IMR-90 (cell line): Measurements from ENCODE around the gene CDO1. TPM values are rescaled to one million over a fixed set of nuclear protein-coding genes. Genes with fewer than 3 reads are reported as not detected.

ENCODE experiments used
- ATAC-seq: fragments of 200-7000 bp; cut with Tn5 transposase; 2 replicates; pipeline ENCODE4 v1.9.1; 2020; ENCODE audit warnings: low read depth, mild to moderate bottlenecking, moderate library complexity
- BruUV-seq: library from RNA; stranded (reverse); fragments of 400-500 nt; replicated peaks from 2 replicates; lab custom pipeline; 2021; lab: Mats Ljungman, UMichigan
- CTCF ChIA-PET: fragments of 300-600 bp; formaldehyde crosslinking; extraction: SDS; loops from one replicate; lab custom pipeline; 2021; ENCODE audit warnings: antibody characterized with exemption; lab: Yijun Ruan, JAX
- POLR2A ChIA-PET: fragments of 300-600 bp; sonication (Branson Sonifier 250); formaldehyde crosslinking; loops from one replicate; lab custom pipeline; 2022; ENCODE audit warnings: antibody characterized with exemption; ENCODE audit not compliant: unreplicated experiment; lab: Charles Lee
- DNase-seq: peaks from one replicate; pipeline ENCODE4 v3.0.0; 2013
- H2AFZ ChIP-seq: replicated peaks from 2 replicates; pipeline ENCODE3; 2013; ENCODE audit warnings: low read length, mild to moderate bottlenecking; ENCODE audit not compliant: poor library complexity
- H2AK5ac ChIP-seq: 2 replicates; pipeline ENCODE4 v1.6.1; 2013; ENCODE audit warnings: low read depth, low read length, inconsistent platforms
- H2AK9ac ChIP-seq: replicated peaks from 2 replicates; pipeline ENCODE3; 2013; ENCODE audit warnings: mild to moderate bottlenecking, low read depth, low read length, moderate library complexity; ENCODE audit not compliant: poor library complexity
- H2BK120ac ChIP-seq: 2 replicates; pipeline ENCODE4 v1.6.1; 2013; ENCODE audit warnings: low read depth, low read length, inconsistent platforms
- H2BK15ac ChIP-seq: 3 replicates; pipeline ENCODE4 v1.6.1; 2013; ENCODE audit warnings: low read depth, low read length, inconsistent platforms
- H2BK20ac ChIP-seq: 2 replicates; pipeline ENCODE4 v1.6.1; 2013; ENCODE audit warnings: low read depth, mild to moderate bottlenecking, inconsistent platforms, low read length, moderate library complexity
- H2BK5ac ChIP-seq: 2 replicates; pipeline ENCODE4 v1.6.1; 2013; ENCODE audit warnings: mild to moderate bottlenecking, low read depth, low read length, inconsistent platforms; ENCODE audit not compliant: poor library complexity, severe bottlenecking
- H3K14ac ChIP-seq: replicated peaks from 2 replicates; pipeline ENCODE4 v1.6.1; 2013; ENCODE audit warnings: low read depth, low read length, inconsistent platforms
- H3K18ac ChIP-seq: 2 replicates; pipeline ENCODE4 v1.6.1; 2013; ENCODE audit warnings: low read depth, low read length, control low read depth
- H3K23ac ChIP-seq: 2 replicates; pipeline ENCODE4 v1.6.1; 2013; ENCODE audit warnings: low read depth, low read length, inconsistent platforms
- H3K27ac ChIP-seq: 2 replicates; pipeline ENCODE4 v1.5.1; 2013; ENCODE audit warnings: mild to moderate bottlenecking, control low read depth, low read length; ENCODE audit not compliant: insufficient read depth
- H3K27me3 ChIP-seq: 2 replicates; pipeline ENCODE4 v1.6.1; 2013; ENCODE audit warnings: low read length; ENCODE audit not compliant: control insufficient read depth, insufficient read depth
- H3K36me3 ChIP-seq: 2 replicates; pipeline ENCODE4 v1.6.1; 2013; ENCODE audit warnings: low read length, mixed read lengths; ENCODE audit not compliant: control insufficient read depth, insufficient read depth
- H3K4ac ChIP-seq: 2 replicates; pipeline ENCODE4 v1.6.1; 2013; ENCODE audit warnings: low read depth, low read length, inconsistent platforms
- H3K4me1 ChIP-seq: 2 replicates; pipeline ENCODE4 v1.6.1; 2013; ENCODE audit warnings: low read length, mixed read lengths; ENCODE audit not compliant: control insufficient read depth, insufficient read depth
- H3K4me2 ChIP-seq: 2 replicates; pipeline ENCODE4 v1.6.1; 2013; ENCODE audit warnings: low read depth, mild to moderate bottlenecking, control low read depth, low read length, moderate library complexity
- H3K4me3 ChIP-seq: 2 replicates; pipeline ENCODE4 v1.5.1; 2013; ENCODE audit warnings: low read depth, mild to moderate bottlenecking, control low read depth, low read length, moderate library complexity; ENCODE audit not compliant: insufficient read depth
- H3K56ac ChIP-seq: 2 replicates; pipeline ENCODE4 v1.6.1; 2013; ENCODE audit warnings: low read length, inconsistent platforms; ENCODE audit not compliant: insufficient read depth; ENCODE audit errors: extremely low read depth
- H3K79me1 ChIP-seq, 2 experiments: 2 replicates each; pipeline ENCODE4 v1.6.1; 2013; ENCODE audit warnings: low read length in 2 of 2, inconsistent platforms in 1 of 2, low read depth in 1 of 2
- H3K9ac ChIP-seq: 2 replicates; pipeline ENCODE4 v1.6.1; 2013; ENCODE audit warnings: low read depth, low read length, control low read depth
- H3K9me1 ChIP-seq: 2 replicates; pipeline ENCODE4 v1.6.1; 2013; ENCODE audit warnings: low read length, inconsistent platforms; ENCODE audit not compliant: insufficient read depth
- H3K9me3 ChIP-seq: 2 replicates; pipeline ENCODE4 v1.6.1; 2013; ENCODE audit warnings: low read length; ENCODE audit not compliant: control insufficient read depth, insufficient read depth
- H4K20me1 ChIP-seq: 2 replicates; pipeline ENCODE4 v1.6.1; 2013; ENCODE audit warnings: low read length, inconsistent platforms; ENCODE audit not compliant: insufficient read depth
- H4K5ac ChIP-seq: 2 replicates; pipeline ENCODE4 v1.6.1; 2013; ENCODE audit warnings: mild to moderate bottlenecking, low read depth, low read length, control low read depth
- H4K8ac ChIP-seq, 2 experiments: 2 replicates each; pipeline ENCODE4 v1.6.1; 2013; ENCODE audit warnings: low read depth in 2 of 2, low read length in 2 of 2, control low read depth in 1 of 2, inconsistent platforms in 1 of 2
- H4K91ac ChIP-seq: 2 replicates; pipeline ENCODE4 v1.6.1; 2013; ENCODE audit warnings: low read depth, low read length, inconsistent platforms; ENCODE audit not compliant: insufficient read depth
- BHLHE40 ChIP-seq: fragments of 150-350 bp; IDR thresholded peaks from 2 replicates; pipeline ENCODE4 v1.6.1; 2016; ENCODE audit warnings: mild to moderate bottlenecking, low read depth, low read length
- CEBPB ChIP-seq: IDR thresholded peaks from 2 replicates; pipeline ENCODE4 v1.6.1; 2012; ENCODE audit warnings: low read depth, low read length, improper control_type of control experiment
- CHD1 ChIP-seq: IDR thresholded peaks from 2 replicates; pipeline ENCODE4 v1.6.1; 2012; ENCODE audit warnings: low read depth, low read length, improper control_type of control experiment
- CTCF ChIP-seq: conservative IDR thresholded peaks from 2 replicates; pipeline ENCODE4 v1.5.1; 2012; ENCODE audit warnings: mild to moderate bottlenecking, low read depth, low read length, improper control_type of control experiment
- ELK1 ChIP-seq: fragments of 150-350 bp; IDR thresholded peaks from 2 replicates; pipeline ENCODE4 v1.6.1; 2016; ENCODE audit warnings: low read depth, mild to moderate bottlenecking, low read length, moderate library complexity, borderline replicate concordance
- FOS ChIP-seq: fragments of 150-350 bp; IDR thresholded peaks from 2 replicates; pipeline ENCODE4 v1.6.1; 2016; ENCODE audit warnings: low read depth, low read length
- MAFK ChIP-seq: IDR thresholded peaks from 2 replicates; pipeline ENCODE4 v1.6.1; 2012; ENCODE audit warnings: low read depth, low read length, improper control_type of control experiment
- MAZ ChIP-seq: IDR thresholded peaks from 2 replicates; pipeline ENCODE4 v1.6.1; 2012; ENCODE audit warnings: low read depth, mild to moderate bottlenecking, low read length, improper control_type of control experiment, moderate library complexity, borderline replicate concordance
- MXI1 ChIP-seq: IDR thresholded peaks from 2 replicates; pipeline ENCODE4 v1.6.1; 2012; ENCODE audit warnings: low read depth, mild to moderate bottlenecking, low read length, moderate library complexity, borderline replicate concordance
- NFE2L2 ChIP-seq: fragments of 150-350 bp; IDR thresholded peaks from 2 replicates; pipeline ENCODE4 v1.6.1; 2016; ENCODE audit warnings: low read depth, mild to moderate bottlenecking, low read length
- POLR2A ChIP-seq: IDR thresholded peaks from 2 replicates; pipeline ENCODE4 v1.6.1; 2012; ENCODE audit warnings: mild to moderate bottlenecking, low read depth, low read length
- RAD21 ChIP-seq: IDR thresholded peaks from 2 replicates; pipeline ENCODE4 v1.6.1; 2012; ENCODE audit warnings: low read length, improper control_type of control experiment
- RCOR1 ChIP-seq: IDR thresholded peaks from 2 replicates; pipeline ENCODE4 v1.6.1; 2012; ENCODE audit warnings: mild to moderate bottlenecking, low read length, improper control_type of control experiment; ENCODE audit not compliant: insufficient replicate concordance
- RFX5 ChIP-seq: IDR thresholded peaks from 2 replicates; pipeline ENCODE4 v1.8.0; 2012; ENCODE audit warnings: low read depth, mild to moderate bottlenecking, low read length, moderate library complexity
- SMC3 ChIP-seq: fragments of 150-350 bp; IDR thresholded peaks from 2 replicates; pipeline ENCODE4 v1.6.1; 2016; ENCODE audit warnings: low read depth, mild to moderate bottlenecking, antibody characterized with exemption, low read length, moderate library complexity
- USF2 ChIP-seq: fragments of 150-350 bp; IDR thresholded peaks from 2 replicates; pipeline ENCODE4 v1.6.1; 2017; ENCODE audit warnings: mild to moderate bottlenecking, antibody characterized with exemption, low read length, low read depth
- WGBS, 2 experiments: methylation state at CpG; one replicate each; pipeline versions ENCODE4 v1.1.5 to v1.1.7; 2013; ENCODE audit warnings: missing lambda C conversion rate in 2 of 2; ENCODE audit not compliant: insufficient read length in 1 of 2; ENCODE audit errors: extremely low coverage in 2 of 2; 5-methylcytosine and 5-hydroxymethylcytosine counted together
- dilution Hi-C: fragments of 300-500 bp; cut with HindIII; formaldehyde crosslinking; loops from one replicate; pipeline ENCODE4 v1.14.3; 2018; ENCODE audit warnings: low sequenced_read_pairs; ENCODE audit not compliant: unreplicated experiment
- in situ Hi-C: fragments of 300-500 bp; cut with MboI; formaldehyde crosslinking; loops from 3 replicates; pipeline ENCODE4 v1.14.3; 2019; ENCODE audit warnings: low sequenced_read_pairs, inconsistent platforms, mixed read lengths
- intact Hi-C: fragments of 100-400 bp; cut with micrococcal nuclease; formaldehyde crosslinking; loops from 2 replicates; pipeline ENCODE4 v1.10.0; 2022
- polyA plus RNA-seq, 3 experiments: library from polyadenylated mRNA; depleted of rRNA; stranded (reverse); fragments of >200 nt; gene quantifications; 2 replicates each; pipeline ENCODE4 v1.2.3, GENCODE V29; 2012; ENCODE audit warnings: low replicate concordance in 1 of 3
- total RNA-seq: library from RNA; depleted of rRNA; stranded (reverse); fragments of >200 nt; gene quantifications from 2 replicates; pipeline ENCODE4 v1.2.3, GENCODE V29; 2012

The CDO1 gene
- total and polyA plus RNA-seq, 2 of the 4 experiments (the other 2 are of a cell fraction), result 4.8 to 8.6 TPM

GRCh38 chr5:115831163-115831768, 14.8 kb upstream of the CDO1 start:
- intact Hi-C loops, result loop anchor here (1.0 to 10.0 kb wide), 2 partner anchors 197 to 286 kb away; partner anchors contain the start of gene FEM1C
- Histone ChIP-seq H3K27me3 (no peaks in the 10 kb centered on the region), H3K27ac (no peak overlapping the region), H3K9me3 (no peaks in the 10 kb centered on the region), H3K4me2 (no peak overlapping the region), H3K9me1 (no peaks in the 10 kb centered on the region), H4K5ac (no peak overlapping the region), H2AK9ac (no peak overlapping the region), H3K4ac (no peak overlapping the region), H4K20me1 (no peaks in the 10 kb centered on the region), H3K4me1 (no peaks in the 10 kb centered on the region), H3K9ac (no peak overlapping the region), H4K8ac (no peak overlapping the region), H3K14ac (no peak overlapping the region), H3K56ac (no peak overlapping the region), H2BK20ac (no peak overlapping the region), H2BK15ac (no peak overlapping the region), H3K4me3 (no peak overlapping the region), H2AK5ac (no peak overlapping the region), H3K23ac (no peak overlapping the region), H3K18ac (no peak overlapping the region), H3K36me3 (peaks cover 13% of the 10 kb centered on the region), H2BK120ac (no peak overlapping the region), H3K79me1 (peaks cover 3 to 5% of the 10 kb centered on the region in 2 experiments; a peak in 3 of 4 replicates), H4K91ac (no peak overlapping the region), H2AFZ (no peak overlapping the region), H2BK5ac (no peak overlapping the region)
- POLR2A ChIA-PET, result no interaction called here
- in situ Hi-C loops, result loop anchor here (25.0 kb wide), 1 partner anchor 544 kb away; the partner anchor contains the start of gene CCDC112
- ATAC-seq (peak; percentile 66), DNase-seq (peak; percentile 49)
- no TSS peak for BruUV-seq
- dilution Hi-C loops, result no loop called here
- TF ChIP-seq RCOR1, result no peak
- TF ChIP-seq ELK1, result no peak
- peak; percentile 67 for TF ChIP-seq CTCF
- TF ChIP-seq RFX5, result no peak
- TF ChIP-seq MXI1, result no peak
- no peak for TF ChIP-seq POLR2A
- TF ChIP-seq CHD1, result no peak
- TF ChIP-seq USF2, result no peak
- TF ChIP-seq FOS, result no peak
- TF ChIP-seq MAZ, result no peak
- TF ChIP-seq RAD21, result peak; percentile 55
- no peak for TF ChIP-seq CEBPB
- no peak for TF ChIP-seq BHLHE40
- TF ChIP-seq MAFK, result peak; percentile 70
- TF ChIP-seq SMC3, result peak; percentile 56
- no peak for TF ChIP-seq NFE2L2
- no CpG with 5 or more reads among the region's 2 CpGs for WGBS, 2 experiments
- CTCF ChIA-PET, result interaction anchor here (1.0 to 1.4 kb wide), 3 partner anchors 10 to 196 kb away, joined by 3 to 4 read pairs (median 3); partner anchors contain the start of gene ATG12
